Stimulated activated CD4-positive, alpha-beta T cell treated with anti-CD3 and anti-CD28 coated beads, Interleukin-1b, Interleukin-23, amount 100 ng/mL, for 24 hours (primary cell): ENCODE results near the gene FYCO1.

Source experiments
- DNase-seq, 4 experiments: peaks; one replicate each; pipeline ENCODE4 v3.0.0-alpha.2; 2020; ENCODE audit warnings: low read depth in 4 of 4, low spot score in 1 of 4

FYCO1 gene

DNA sequence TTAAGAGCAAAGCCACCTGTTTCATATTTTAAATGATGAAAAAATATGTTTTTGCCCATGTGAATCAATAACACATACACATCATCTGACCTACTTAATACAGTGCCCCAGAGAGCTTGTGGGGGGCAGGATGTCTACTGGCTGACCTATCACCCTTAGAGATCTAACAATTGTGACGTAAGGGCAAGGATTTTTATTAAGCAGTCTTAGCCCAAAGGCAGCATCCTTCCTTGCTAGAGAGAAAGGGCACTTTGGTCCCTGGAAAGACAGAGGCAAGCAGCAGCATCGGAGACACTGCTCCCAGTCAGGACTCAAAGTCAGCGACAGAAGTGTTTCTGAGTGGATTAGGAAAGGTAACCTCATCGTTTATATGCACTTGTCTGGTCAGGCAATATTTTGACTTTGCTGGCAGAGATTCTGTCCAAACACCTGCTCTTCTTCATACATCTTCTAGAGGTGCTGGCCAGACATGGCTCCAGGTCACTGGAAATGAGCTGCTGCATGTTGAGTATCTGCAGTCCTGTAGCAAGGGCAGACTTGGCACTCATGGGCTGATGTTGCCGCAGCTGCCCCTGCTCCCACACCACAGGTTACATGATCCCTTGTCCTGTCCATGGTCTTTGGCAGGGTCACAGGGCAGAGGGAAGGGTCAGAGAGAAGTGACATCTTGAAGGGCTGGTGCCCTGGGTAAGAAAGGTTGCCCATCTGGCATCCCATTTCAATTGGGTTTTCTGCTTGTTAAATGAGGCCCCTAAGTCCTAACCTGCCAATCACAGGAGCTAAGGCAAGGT lies 50.6 kb downstream of the FYCO1 start:
- no peak for DNase-seq

DNA sequence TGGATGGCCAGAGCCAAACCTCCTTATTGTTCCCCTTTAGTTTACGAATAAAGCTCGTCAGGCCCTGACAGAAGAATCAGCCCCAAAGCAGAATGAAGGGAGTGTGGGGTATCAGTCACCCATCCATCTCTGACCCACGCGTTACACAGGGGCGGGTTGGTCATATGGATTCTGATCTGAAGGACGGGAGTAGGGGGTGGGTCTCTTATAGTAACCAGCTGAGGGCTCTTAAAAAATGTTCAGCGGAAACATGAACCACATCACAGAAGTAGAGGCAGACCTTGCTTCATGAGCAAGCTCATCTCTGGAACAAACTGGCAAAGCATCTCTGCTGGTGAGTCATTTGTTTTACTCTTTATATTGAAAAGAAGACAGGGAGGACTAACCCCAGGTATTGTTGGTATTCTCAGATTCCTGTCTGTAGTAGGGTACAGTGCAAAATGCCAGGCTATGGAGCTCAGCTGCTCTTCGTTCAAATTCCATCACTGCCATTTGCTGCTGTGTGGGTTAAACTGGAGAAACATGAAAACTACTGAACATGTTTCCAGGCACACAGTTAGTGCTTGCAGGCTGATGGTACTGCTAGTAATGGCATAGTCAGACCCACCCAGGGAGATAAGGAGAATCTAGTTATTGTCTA lies 52.3 kb downstream of the FYCO1 start, which contains the start of gene CXCR6:
Gene CXCR6 (plus strand): TSS at position 258 of the 640 bp plus-strand sequence. CDS start 3,018 bp downstream, outside the sequence.
- peak in 1 of 4 experiments; percentile 19 for DNase-seq

DNA sequence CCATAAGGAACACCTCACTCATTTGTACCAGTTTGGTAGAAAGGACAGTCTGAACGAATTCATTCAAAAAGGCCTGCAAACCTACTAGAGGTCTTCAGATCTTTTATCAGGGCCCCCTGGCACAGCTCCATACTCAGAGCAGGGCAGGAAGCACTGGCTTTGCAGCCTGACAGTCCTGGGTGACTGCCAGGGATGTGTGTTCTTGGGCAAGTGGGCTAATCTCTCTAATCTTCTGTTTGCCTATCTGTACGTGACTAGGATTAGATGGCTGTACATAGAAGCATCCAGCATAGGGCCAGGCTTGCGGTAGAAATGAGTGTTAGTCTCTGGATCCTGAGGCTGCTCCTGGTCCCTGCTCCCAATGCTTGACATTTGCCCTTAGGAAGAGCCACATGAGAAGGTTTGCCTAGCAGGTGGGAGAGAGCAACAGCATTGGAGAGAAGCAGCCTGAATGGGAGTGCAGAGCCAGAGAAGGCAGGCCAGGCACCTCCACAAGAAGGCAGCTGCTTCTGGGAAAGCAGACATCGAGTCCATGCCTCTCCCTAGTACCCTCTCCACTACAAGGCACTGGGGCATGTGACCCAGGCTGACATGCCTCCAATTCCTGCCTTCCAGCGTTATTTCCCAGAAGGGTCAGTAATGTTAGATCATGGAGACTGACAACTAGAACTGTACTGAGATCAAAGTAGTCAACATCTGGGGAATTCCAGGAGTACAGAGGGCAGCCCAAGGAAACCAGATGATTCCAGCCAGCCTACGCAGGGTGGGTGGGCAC lies 53.4 kb downstream of the FYCO1 start:
- DNase-seq, result no peak

DNA sequence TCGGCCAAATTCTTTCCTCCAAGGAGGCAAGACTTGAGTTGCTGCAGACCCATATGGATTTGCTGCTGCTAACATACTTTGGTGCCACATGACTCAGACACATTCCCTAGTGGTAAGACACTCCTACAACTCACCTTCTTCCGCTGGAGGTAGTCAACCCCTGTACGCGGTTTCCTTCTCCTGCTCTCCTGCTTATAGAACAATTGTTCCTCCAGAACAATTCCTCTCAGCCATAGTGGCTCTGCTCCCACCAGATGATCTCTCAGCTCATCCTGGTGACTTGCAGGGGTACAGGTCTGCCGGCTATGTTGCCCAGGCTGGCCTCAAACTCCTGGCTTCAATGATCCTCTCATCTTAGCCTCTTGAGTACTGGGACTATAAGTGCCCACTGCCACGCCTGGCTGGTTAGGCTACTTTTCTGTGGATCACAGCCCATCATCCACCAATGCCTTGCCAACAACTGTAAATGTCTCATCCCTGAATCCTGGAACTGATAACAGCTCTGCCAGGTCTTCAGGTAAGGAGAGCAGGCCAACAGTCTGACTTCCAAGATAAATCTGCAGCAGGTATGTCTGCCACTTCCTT lies 54.8 kb downstream of the FYCO1 start:
- no peak for DNase-seq

GRCh38 chr3:45940004-45940780 lies 55.4 kb downstream of the FYCO1 start:
- DNase-seq, result no peak

GRCh38 chr3:45939341-45939771 lies 56.3 kb downstream of the FYCO1 start:
- DNase-seq, result no peak

- peak; percentile 67 to 88 (median 79) for DNase-seq
These were observed 56.8 kb downstream of the FYCO1 start for GRCh38 chr3:45938864-45939263.

- DNase-seq, result no peak
These were observed 57.6 kb downstream of the FYCO1 start for GRCh38 chr3:45938043-45938435.

DNA sequence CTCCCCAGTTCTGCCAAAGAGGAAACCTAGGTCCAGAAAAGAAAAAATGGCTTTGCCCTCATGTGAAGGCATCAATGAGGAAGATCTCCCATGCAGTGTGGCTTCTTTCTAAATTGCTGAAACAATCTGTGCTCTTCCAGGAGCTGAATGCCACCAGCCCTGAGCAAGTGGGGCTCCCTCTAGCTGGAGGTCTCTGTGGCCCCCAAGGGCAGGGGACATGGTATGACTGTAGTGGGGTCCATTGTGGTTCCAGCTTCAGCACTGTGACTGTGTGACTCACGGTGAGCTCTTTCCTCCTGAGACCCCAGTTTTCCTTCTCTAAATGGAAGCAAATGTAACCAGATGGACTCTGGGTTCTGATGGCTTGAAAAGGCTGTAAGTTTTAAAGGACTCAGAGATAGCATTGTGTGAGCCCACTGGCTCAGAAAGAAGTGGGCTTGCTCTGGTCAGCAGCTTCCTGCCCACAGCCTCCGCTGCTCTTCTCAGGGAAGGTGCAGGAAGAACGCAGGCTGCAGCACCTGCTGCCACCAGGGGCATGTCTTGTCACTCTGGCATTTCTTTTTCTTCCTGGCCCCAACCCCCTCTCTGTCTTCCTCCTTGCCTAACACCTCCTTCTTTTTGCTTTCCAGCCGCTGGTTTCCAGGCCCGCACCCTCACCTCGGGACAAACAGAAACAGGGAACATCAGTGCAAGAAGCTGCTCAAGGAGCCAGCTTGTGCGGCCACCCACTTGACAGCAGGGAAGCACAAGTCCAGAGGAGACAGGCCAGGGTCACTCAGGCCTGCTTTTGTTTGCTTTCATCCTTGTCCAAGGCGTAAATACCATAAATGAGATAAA lies 58.2 kb downstream of the FYCO1 start:
- no peak for DNase-seq

DNA sequence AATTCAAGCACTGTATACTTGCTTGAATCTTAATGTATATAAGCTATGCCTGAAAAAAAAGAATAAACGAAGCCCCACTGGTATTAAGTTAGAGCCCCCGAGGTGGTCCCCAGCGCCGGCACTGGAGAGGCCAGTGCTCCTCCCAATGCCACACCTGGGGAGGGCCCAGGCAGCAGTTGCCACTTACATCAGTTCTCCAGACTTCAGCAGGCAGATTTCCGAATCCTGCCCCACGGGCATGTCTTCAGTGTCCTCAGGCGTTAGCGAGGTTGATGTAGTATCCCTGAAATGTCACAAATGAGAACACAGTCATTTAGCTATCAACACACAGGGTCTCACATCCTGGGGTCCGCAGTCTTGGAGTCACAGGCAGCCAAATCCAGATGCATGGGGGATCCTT lies 59.4 kb downstream of the FYCO1 start:
- no peak for DNase-seq

DNA sequence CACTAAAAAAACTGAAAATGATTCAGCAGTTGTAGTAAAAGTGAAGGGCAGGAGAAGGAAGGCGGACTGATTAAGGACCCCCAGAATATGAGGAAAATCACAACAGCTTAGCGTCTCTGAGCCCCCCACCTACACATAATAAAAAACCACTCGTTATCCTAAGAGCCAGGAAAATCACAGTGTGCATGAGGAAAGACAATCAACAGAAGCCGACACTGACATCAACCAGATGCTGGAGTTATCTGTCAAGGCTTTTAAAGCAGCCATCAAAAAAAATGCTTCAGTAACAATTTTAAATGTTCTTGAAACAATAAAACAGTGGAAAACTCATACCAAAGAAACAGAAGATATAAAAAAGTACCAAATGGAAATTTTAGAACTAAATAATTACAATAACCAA lies 62.0 kb downstream of the FYCO1 start:
- no peak for DNase-seq

DNA sequence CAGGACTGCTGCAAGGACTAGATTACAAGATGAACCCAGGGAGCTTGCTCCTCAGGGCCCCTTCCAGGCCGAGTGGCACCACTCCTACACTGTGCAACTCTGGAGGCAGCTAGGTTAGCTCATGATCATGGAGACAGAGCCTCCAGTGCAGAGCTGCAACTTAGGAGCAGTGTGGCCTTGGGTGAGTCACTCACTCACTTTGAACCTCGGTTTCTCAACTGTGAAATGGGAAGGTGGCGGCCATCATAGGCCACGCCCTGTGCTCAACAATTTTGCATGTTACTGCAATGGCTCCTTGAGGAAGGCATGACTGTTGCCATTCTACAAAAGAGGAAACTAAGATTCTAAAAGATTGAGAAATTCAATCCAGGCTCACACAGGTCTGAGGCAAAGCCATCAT lies 63.5 kb downstream of the FYCO1 start:
- DNase-seq, result no peak

GRCh38 chr3:45931496-45931895 lies 64.1 kb downstream of the FYCO1 start:
- no peak for DNase-seq

GRCh38 chr3:45929042-45929679 lies 66.5 kb downstream of the FYCO1 start:
- DNase-seq, result peak; percentile 30 to 49 (median 44)

GRCh38 chr3:45927881-45928280 lies 67.7 kb downstream of the FYCO1 start:
- DNase-seq, result no peak

DNA sequence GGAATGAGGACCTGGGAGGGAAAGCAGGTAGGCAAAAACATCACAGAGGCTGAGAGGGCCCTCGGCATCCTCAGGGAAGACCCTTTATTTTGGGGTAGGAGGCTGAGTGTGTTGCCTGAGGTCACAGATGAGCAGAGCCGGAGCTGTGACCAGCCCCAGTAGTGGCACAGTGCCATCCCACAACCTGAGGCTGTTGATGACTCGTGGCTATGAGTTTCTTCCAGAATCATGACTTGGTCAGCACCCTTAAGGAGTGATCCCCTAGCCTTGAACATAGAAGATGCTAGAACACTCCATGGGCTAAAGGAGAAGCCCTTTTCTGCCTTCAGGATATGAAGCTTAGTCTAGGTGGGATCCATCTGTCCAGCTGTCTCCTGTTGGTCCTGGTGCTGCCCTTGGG lies 71.9 kb downstream of the FYCO1 start:
- DNase-seq, result no peak

GRCh38 chr3:45922950-45923590 lies 72.6 kb downstream of the FYCO1 start:
- no peak for DNase-seq

DNA sequence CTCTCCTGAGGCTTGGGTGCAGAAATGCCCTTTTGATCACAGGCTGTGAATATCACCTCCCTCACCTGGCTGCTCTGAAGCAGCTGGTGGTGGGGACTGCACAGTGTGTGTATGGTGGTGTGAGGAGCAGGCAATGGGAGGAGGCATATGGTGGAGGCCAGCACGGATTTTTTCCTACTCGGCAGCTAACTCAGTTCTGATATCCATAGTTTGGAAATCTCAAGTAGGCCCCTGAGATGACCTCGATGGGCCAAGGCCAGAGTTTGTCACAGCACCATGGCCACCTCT lies 73.6 kb downstream of the FYCO1 start:
- DNase-seq, result no peak
